IPS DF 4.7 (cell line): ENCODE measurements around the gene HPD.

Source experiments
- DNase-seq: peaks from one replicate; pipeline ENCODE4 v3.0.0-alpha.2; 2013; ENCODE audit warnings: low spot score; ENCODE audit errors: extremely low read depth

HPD gene

DNA sequence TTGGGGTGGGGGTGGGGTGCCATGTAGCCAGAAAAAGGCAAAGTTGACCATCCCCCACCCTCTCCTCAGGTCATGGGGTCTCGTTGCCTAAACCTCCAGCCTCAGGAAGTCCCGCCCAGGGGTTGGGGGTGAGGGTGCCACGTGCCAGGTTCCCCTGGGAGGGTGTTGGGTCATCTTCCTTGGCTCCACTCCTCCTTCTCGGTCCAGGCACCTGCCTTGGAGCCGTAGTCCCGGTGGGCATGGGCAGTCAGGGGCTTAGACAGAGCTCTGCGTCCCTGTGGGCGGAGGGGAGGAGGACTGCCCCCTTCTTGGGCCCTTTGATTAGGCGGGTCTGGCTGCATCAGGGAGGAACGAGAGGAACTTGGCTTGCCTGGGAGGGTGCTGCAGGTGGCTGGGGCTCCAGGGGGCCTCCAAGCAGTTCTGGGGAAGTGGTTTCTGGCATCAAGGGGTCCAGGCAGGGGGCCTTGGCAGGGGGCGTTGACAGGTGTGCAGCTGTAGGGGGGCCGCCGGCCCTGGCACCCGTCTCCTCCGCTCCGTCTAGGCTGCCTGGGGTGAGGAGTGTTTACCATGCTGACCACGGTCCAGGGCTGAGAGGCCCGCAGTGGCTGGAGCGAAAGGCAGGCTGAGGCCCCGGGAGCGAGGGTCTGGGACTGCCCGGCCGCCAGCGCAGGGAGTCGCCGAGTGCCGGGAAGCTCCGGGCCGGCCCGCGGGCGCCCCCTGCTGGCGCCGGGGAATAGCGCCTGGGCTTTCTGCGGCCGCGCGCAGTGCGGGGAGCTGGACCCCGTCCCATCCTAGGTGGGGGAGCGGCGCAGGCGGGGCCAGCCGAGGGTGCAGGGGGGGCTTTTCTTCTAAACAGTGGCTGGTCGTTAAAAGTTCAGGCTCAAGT, 47.0 kb downstream of the HPD start:
- DNase-seq, result no peak

DNA sequence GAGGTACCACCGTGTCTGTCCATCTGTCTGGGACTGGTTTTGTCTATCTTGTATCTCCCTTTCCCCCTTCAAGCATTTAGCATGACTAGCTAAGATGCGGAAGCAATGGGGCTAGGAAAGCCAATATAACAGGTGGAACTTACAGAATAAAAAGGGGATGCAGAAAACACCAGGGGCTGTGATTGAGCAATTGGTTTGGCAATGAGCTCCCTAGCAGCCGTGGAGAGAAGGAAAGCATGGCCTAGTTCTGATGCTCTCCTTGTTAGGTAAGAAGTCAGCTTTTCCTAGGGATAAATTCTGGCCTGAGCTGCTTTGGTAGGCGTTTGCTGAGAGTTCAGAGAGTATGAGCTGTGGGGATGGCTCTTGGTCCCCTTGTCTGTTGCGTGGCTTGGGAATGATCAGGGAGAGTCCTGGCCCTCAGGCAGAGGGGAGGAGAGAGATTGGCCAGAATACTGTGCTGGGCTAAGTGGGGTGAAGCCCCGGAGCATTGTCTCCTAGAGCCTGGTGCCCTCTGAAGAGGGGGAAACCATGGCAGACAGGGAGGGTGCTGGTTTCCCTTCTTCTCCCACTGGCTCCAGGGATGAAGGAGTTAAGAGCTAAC, 47.7 kb downstream of the HPD start:
- DNase-seq, result no peak

DNA sequence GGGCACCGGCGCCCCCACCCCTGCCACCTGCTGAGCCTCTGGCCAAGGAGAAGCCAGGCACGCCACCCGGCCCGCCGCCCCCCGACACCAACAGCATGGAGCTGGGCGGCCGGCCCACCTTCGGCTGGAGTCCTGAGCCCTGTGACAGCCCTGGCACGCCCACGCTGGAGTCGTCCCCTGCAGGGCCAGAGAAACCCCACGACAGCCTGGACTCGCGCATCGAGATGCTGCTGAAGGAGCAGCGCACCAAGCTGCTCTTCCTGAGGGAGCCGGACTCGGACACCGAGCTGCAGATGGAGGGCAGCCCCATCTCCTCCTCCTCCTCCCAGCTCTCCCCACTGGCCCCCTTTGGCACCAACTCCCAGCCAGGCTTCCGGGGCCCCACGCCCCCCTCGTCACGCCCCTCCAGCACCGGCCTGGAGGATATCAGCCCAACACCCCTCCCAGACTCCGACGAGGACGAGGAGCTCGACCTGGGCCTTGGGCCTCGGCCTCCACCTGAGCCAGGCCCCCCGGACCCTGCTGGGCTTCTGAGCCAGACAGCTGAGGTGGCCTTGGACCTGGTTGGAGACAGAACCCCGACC, 48.3 kb downstream of the HPD start:
- no peak for DNase-seq

DNA sequence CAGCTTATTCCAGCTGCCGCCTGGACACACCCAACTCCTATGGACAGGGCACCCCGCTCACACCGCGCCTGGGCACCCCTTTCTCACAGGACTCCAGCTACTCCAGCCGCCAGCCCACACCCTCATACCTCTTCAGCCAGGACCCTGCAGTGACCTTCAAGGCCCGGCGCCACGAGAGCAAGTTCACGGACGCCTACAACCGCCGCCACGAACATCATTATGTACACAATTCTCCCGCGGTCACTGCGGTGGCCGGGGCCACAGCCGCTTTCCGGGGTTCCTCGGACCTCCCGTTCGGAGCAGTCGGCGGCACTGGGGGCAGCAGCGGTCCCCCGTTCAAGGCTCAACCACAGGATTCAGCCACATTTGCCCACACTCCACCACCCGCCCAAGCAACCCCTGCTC, 48.9 kb downstream of the HPD start:
- DNase-seq, result no peak

DNA sequence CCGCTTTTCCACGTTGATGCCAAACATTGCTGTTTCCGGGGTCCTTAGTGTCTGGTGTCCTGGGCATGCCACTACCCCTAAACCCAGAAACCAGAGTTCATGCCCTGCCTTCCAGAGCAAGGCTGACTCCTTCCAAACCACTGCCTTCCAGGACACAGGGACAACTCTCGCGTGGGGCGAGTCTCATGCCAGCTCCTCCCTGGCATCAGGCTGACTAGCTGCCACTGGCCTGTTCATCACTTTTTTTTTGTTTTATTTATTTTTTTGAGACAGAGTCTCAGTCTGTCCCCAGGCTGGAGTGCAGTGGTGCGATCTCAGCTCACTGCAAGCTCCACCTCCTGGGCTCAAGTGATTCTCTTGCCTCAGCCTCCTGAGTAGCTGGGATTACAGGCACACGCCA, 50.0 kb downstream of the HPD start:
- DNase-seq, result no peak

DNA sequence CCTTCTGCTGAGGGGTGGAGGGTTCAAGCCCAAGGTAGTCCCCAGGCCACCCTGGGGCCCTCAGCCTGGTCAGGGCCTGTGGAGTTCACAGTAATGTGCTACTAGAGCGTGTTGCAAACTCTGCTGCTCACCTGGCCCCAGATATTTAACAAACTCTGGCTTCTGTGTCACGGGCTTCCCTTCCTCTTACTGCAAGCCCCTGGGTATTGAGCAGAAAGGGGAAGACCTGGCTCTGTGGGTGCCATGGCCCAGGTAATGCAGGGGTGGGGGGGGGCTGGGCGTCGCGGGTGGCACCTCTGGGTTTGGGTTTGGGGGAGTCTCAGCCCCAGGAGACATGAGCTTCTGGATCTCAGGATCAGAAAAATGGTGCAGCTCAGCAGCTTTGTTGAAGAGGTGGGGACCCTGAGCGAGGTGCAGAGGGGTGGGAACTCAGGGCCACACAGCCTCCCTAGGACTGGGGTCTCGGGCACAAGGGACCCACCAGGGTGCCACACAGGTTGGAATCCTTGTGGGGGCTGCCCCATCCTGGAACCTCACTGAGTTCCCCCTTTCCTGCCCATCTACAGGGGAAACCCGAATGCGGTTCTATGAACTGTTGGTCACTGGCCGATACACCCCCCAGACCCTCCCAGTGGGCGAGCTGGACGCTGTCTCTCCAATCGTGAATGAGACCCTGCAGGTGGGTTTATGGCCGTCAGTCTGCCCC, 50.9 kb downstream of the HPD start:
- DNase-seq, result no peak

DNA sequence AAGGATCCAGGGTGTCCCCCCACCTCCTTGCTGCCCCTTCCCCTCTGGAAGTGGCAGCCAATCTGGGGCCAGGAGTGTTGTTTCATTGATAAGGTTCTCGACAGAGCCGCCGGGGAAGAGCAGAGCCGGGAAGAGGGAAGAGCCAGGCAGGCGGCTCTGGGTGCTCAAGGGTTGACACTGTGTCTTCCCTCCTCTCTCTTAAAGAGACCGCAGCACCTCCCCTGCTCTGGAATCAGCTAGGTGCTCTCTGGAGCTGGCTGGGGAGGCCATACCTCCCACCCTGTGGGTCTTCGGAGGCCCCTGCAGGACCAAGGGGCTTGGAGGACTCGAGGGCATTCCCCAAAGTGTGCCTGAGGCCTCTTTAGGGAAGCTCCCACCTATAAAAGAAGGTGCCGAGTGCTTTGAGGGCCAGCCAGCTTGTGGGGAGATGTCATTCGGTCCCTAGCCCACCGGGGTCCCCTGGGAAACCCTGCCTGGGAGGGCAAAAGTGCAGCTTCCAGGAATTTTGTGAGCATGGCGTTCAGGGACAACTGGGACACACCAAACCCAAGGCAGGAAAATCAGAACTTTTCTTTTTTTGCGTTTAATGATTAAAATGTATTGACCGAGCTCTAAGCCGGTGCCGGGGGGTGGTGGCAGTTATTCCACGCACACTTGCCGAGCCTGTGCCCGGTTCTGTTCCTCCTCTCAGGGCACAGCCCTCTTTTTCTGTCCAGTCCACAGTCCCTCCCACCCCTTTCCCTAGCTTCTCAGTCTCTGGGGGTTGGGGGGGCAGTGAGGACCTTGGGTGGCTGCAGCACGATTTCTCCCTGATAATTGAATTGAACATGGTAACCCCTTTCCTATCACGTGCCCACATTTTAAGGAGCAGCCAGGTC, 51.9 kb downstream of the HPD start:
- no peak for DNase-seq

DNA sequence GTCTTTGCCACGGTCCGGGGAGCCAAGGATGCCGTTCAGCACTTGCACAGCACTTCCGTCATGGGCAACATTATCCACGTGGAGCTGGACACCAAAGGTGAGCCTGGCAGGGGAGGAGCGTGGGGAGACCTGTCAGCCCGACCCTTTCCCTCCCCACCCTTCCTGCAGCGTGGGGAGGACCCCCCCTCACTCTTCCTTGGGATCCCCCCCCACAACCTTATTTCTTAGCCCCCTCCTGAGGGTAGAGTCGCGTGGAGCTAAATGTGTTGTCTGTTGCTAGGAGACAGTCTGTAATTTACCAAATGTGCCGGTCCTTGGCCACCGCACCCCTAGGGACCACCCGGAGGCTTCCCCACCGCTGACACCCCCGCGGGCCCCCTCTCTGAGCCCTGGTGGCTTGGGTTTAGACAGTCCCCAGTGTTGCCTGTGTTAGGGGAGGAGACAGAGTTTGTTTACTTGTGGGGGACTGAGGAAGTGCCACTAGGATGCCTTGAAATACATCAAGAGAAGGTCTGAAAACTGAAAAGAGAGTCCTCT, 52.6 kb downstream of the HPD start:
- no peak for DNase-seq

DNA sequence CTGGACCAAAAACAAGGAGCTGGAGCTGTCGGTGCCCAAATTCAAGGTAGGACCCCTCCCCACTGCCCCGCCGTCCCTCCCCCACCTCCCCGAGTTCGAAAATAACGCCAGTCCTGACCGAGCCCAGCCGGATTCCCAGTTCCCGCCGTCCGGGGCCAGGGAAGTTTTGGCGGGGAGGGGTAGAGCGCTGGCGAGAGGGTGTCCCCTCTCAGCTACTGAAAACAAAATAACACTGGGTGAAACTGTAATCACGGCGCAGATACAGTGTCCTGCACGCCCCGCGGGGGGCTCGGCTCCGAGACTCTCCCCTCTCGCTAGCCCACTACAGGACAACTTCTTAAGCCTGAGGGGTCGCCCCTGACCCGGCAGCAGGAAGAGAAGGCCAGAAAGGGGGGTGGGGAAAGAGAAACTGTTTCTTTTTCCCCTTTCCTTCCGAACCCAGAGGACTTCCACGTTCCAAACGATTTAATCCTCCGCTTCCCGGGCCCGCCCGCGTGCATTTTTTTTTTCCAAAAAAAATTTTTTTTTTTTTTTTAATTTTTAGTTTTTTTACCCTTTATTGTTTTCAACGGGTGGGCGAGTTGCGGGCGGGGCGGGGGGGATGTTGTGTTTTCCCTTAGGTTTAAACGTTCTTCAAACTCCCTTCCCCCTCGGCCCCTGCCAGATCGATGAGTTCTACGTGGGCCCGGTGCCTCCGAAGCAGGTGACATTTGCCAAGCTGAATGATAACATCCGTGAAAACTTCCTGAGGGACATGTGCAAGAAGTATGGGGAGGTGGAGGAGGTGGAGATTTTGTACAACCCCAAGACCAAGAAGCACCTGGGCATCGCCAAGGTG, 53.3 kb downstream of the HPD start:
- no peak for DNase-seq

DNA sequence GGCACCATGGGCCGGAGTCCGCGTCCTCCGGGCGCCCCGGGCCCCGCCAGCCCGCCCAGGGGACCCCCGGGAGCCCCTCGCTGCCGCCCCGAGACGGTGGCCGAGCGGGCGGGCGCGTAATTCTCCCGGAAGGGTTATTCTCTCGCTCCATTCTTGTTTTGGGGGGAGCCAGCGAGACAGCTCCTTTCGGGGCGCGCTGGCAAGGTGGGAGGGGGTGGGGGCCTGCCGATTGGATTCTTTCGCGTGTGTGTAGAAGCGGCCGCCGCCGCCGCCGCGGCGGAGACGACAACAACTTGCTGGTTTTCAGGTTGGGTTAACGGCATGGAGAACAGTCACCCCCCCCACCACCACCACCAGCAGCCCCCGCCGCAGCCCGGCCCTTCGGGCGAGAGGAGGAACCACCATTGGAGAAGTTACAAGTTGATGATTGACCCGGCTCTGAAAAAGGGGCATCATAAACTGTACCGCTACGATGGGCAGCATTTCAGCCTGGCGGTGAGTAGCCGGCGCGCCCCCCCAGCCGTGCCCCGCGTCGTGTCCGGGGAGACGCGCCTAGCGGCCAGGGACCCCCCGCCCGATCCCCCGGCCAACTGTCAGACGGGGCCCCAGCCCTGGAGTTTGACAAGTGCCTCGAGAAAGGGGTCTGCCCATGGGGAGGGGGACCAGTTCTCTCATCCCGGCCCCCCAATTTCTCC, 54.1 kb downstream of the HPD start:
- no peak for DNase-seq

DNA sequence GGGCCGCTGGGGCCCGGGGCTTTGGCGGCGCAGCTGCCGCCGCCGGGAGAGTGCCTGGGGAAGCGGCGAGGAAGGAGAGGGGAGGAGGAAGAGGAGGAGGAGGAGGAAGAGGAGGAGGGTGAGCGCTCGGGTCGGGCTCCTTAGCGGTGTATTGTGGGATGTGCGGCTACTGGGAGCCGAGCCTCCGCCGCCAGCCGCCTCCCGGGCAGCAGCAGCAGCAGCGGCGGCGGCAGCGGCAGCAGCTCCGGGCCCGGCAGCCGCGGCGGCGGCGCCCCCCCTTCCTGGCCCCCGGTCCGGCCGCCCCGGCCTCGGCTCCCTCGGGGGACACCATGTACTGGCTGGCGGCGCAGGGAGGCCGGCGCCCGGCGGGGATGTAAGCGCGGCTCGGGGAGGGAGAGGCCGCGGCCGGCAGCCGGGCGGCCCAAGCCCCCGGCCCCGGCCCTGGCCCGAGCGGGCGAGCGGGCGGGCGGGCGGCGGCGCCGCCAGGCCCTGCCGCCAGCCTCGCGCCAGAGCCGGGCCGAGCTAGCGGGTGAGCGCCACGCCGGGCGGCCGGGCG, 54.7 kb downstream of the HPD start, which contains the start of gene SETD1B:
Gene SETD1B, plus strand, starts transcription at position 149 of the 556 bp plus-strand sequence. CDS start 729 bp downstream, outside the sequence.
- no peak for DNase-seq

DNA sequence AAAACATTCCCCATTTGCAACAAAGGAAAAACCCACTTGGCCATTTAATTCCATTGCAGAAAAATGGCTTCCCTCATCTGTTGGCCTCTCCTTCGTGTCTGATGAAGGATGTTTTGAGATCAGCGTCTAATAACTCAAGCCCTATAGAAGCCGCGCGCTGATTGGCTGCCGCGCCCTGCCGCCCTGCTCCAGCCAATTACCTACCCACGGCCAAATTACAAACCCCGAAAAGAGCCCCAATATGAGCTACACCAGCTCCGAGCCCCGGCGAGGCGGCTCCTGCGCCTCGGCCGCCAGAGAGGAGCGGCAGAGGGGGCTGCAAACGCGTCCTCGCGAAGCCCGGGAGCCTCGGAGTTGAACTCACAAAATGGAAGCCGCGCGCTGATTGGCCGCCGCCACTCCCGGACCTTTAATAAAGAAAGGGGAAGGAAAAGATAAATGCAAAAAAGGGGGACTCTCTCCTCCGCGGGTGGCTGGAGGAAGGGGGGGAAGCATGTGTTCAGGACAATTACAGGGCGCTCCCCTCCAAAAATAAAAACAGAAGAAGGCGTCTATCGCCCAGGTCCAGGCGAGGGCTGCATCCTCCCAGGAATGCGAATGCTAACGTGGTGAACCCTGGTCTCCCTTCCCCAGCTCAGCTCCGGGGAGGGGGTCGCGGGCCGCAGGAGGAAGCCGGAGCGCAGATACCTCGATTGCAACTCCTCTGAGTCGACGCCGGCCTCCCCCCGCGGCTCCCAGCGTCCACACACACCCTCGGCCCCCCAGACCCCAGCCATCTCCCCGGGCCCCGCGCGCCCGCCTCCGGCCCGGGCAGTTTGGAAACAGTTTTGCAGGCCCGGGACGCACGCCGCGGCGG, 55.6 kb downstream of the HPD start:
- no peak for DNase-seq

DNA sequence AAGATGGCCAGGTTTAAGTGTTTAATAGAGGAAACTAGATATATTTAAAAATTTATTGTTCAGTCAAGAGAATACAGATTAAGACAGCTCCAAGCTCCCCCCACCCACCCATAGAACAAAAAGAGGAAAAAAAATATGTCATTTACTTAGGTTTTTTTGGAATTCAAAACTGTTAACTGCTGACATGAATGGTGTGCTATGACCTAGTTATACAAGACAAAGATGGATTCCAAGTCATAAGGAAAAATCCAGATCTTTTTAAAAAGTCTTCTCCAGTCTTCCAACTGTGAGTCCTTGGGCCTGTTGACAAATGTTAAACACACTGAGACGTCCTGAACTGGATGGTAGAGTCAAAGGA, 56.2 kb downstream of the HPD start:
- no peak for DNase-seq

DNA sequence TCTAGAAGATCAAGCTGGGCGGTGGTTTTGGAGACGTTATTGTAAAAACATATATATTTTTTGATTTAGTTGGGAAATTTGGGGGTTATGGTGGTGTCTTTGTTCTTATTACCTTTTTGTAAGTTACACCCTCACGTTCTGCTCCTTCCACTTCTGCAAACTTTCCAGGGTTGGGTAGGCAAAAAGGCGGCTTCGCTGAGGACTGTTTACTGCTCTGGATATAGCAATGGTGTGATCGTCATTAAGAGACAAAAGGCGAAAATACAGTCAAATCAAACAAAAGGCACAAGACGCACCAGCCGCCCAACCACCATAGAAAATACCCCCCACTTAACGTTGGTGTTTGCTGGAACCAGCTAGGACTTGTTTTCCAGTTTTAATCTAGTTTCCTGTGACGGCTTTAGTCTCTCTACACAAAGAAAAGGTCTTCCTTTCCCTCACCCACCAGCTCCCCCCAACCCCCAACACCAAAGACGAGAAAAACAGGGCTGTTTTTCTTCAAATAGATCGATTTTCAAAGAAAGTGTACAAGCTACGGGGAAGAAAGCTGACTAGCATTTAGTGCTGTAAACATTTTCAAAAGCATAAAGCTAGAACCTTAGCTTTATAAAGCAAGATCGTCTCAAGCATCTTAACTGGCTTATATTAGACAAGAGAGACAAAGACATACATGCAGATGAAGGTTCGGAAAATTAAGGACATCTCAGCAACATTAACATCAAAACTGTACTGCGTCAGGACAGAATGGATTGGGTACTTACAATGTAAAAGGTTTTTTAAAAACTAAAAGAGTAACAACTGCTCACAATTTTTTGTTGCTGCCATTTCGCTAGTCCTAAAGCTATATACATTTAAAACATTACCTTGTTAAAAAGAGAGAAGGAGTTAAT, 56.8 kb downstream of the HPD start:
- no peak for DNase-seq

DNA sequence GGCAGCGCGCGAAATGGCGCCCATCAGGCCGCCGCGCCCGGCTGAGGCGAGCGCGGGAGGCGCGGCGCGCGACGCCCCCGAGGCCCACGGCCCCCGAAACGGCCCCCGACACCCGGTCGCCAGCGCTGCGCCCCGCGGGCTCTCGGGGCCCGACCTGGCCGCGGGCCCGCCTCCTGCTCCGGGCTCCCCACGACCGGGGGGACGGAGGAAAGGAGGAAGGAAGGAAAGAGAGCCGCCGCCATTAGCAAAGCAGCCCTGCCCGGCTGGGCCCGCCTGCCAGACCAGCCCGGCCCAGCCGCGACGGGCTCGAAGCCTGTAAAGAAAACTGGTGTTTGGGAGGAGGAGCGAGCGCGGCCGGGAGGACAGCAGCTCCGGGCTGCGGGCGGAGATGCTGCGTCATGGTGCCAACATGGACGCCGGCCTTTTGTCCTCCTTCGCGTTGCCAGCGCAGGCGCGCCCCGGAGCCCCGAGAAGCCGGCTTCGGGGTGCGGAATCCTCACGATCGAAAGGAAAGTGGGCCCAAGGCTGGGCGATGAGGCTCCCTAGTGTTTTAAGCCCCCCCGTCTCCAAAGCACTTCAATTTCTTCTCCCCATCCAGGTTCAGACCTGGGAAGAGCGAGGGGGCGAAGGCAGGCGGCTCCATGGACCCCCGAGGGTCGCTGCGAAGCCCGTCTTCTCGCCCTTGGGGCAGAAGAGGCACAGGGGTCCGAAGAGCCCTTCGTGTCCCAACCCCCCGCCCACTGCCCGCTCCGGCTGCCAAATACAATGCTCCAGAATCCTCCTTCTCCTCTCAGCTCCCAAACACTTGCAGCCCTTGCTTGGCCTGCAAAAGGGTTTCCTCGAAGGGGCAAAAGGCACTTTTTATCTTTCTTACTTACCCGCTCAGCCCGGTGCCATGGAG, 57.7 kb downstream of the HPD start:
- no peak for DNase-seq
